Fibroblast of lung (primary cell): ENCODE results near the gene HRH1. TPM values are rescaled to one million over a fixed set of nuclear protein-coding genes. Genes with fewer than 3 reads are reported as not detected.
A peak's percentile ranks its signal among the peaks of the same experiment; 100 is the strongest.

Experiments
- DNase-seq, 2 donors: peaks; one replicate each; pipeline versions ENCODE4 v3.0.0 to v3.0.0-alpha.2; 2010; ENCODE audit warnings: low read depth in 2 of 2
- H2AFZ ChIP-seq: 2 replicates; pipeline ENCODE4 v1.5.1; 2012; ENCODE audit warnings: low read length, control low read depth, inconsistent platforms
- H3K27ac ChIP-seq: 2 replicates; pipeline ENCODE4 v1.5.1; 2011; ENCODE audit warnings: low read length, control low read depth; ENCODE audit not compliant: insufficient read depth
- H3K27me3 ChIP-seq: 2 replicates; pipeline ENCODE4 v1.5.1; 2011; ENCODE audit warnings: mild to moderate bottlenecking, low read length; ENCODE audit not compliant: control insufficient read depth, insufficient read depth
- H3K36me3 ChIP-seq: 2 replicates; pipeline ENCODE4 v1.5.1; 2011; ENCODE audit warnings: low read length; ENCODE audit not compliant: control insufficient read depth, insufficient read depth
- H3K4me1 ChIP-seq: 2 replicates; pipeline ENCODE4 v1.5.1; 2011; ENCODE audit warnings: low read length; ENCODE audit not compliant: control insufficient read depth, insufficient read depth; ENCODE audit errors: extremely low read depth
- H3K4me2 ChIP-seq: 2 replicates; pipeline ENCODE4 v1.5.1; 2011; ENCODE audit warnings: low read length, control low read depth; ENCODE audit not compliant: insufficient read depth; ENCODE audit errors: extremely low read depth
- H3K4me3 ChIP-seq, 4 experiments: fragments of 200-600 bp in 1 of 4; sonication (generic) in 1 of 4; replicated peaks in 1 of 4; 2 replicates each; pipeline ENCODE4 v1.5.1; 2011 to 2016; ENCODE audit warnings: low read length in 4 of 4, low read depth in 3 of 4, mild to moderate bottlenecking in 3 of 4, control low read depth in 2 of 4, inconsistent platforms in 1 of 4, mixed read lengths in 1 of 4; ENCODE audit not compliant: insufficient read depth in 1 of 4; ENCODE audit errors: control extremely low read depth in 1 of 4
- H3K79me2 ChIP-seq: 2 replicates; pipeline ENCODE4 v1.5.1; 2012; ENCODE audit warnings: mild to moderate bottlenecking, low read length, inconsistent platforms; ENCODE audit not compliant: control insufficient read depth, insufficient read depth
- H3K9ac ChIP-seq: 2 replicates; pipeline ENCODE4 v1.5.1; 2011; ENCODE audit warnings: mild to moderate bottlenecking, low read length, control low read depth; ENCODE audit not compliant: insufficient read depth
- H3K9me3 ChIP-seq: 2 replicates; pipeline ENCODE4 v1.5.1; 2012; ENCODE audit warnings: low read depth, low read length; ENCODE audit not compliant: control insufficient read depth, insufficient read depth
- H4K20me1 ChIP-seq: 2 replicates; pipeline ENCODE4 v1.5.1; 2011; ENCODE audit warnings: low read length; ENCODE audit not compliant: control insufficient read depth, insufficient read depth; ENCODE audit errors: extremely low read depth
- EZH2 ChIP-seq: IDR thresholded peaks from 2 replicates; pipeline ENCODE4 v1.5.1; 2012; ENCODE audit warnings: low read length, control low read depth, mild to moderate bottlenecking; ENCODE audit errors: missing control alignments
- polyA plus RNA-seq, 2 donors: library from polyadenylated mRNA; depleted of rRNA in 1 of 2; stranded (reverse) in 1 of 2; unstranded in 1 of 2; fragments of >200 nt; gene quantifications; 2 replicates each; pipeline ENCODE4 v1.2.1, GENCODE V29; 2011 to 2012; ENCODE audit warnings: missing spikeins in 1 of 2
- total RNA-seq: library from RNA; depleted of rRNA; stranded (reverse); fragments of >200 nt; gene quantifications from 2 replicates; pipeline ENCODE4 v1.2.1, GENCODE V29; 2014
- TF ChIP-seq, protein P1 (sequence below), 2 donors: IDR thresholded peaks in 1 of 2; conservative IDR thresholded peaks in 1 of 2; 1 replicate in 1 of 2; 2 replicates in 1 of 2; pipeline ENCODE4 v1.5.1; 2011 to 2012; ENCODE audit warnings: low read length in 2 of 2, control low read depth in 1 of 2, inconsistent platforms in 1 of 2, low read depth in 1 of 2, mild to moderate bottlenecking in 1 of 2

HRH1 gene
- total and polyA plus RNA-seq, 2 donors (not counting 1 experiment from before 2014, with no cell fraction given), result 12.6 to 30.6 TPM

GRCh38 chr3:11120091-11120805 lies 34.0 kb upstream of the HRH1 start:
- Histone ChIP-seq H3K4me3 (no peak overlapping the region), H3K9ac (no peak overlapping the region), H3K9me3 (no peaks in the 10 kb centered on the region), H3K4me1 (no peaks in the 10 kb centered on the region), H3K4me2 (no peak overlapping the region), H2AFZ (no peak overlapping the region), H3K79me2 (no peaks in the 10 kb centered on the region), H3K27ac (no peak overlapping the region), H3K27me3 (peaks cover 7% of the 10 kb centered on the region), H3K36me3 (no peaks in the 10 kb centered on the region), H4K20me1 (no peaks in the 10 kb centered on the region)
- TF ChIP-seq, protein P1, sequence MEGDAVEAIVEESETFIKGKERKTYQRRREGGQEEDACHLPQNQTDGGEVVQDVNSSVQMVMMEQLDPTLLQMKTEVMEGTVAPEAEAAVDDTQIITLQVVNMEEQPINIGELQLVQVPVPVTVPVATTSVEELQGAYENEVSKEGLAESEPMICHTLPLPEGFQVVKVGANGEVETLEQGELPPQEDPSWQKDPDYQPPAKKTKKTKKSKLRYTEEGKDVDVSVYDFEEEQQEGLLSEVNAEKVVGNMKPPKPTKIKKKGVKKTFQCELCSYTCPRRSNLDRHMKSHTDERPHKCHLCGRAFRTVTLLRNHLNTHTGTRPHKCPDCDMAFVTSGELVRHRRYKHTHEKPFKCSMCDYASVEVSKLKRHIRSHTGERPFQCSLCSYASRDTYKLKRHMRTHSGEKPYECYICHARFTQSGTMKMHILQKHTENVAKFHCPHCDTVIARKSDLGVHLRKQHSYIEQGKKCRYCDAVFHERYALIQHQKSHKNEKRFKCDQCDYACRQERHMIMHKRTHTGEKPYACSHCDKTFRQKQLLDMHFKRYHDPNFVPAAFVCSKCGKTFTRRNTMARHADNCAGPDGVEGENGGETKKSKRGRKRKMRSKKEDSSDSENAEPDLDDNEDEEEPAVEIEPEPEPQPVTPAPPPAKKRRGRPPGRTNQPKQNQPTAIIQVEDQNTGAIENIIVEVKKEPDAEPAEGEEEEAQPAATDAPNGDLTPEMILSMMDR (conservative IDR thresholded peaks at IDR 0.05 in 1 of 2, IDR thresholded peaks at IDR 0.05 in 1 of 2; ENCODE audit: low read depth in 1 of 2, low read length in 2 of 2), result no peak
- TF ChIP-seq EZH2, result no peak
- DNase-seq, result peak in 1 of 2 donors; percentile 89

GRCh38 chr3:11126653-11127052 lies 27.6 kb upstream of the HRH1 start:
- H4K20me1 ChIP-seq, result no peaks in the 10 kb centered on the region
- no peak overlapping the region for H2AFZ ChIP-seq
- TF ChIP-seq, protein P1 (conservative IDR thresholded peaks at IDR 0.05 in 1 of 2, IDR thresholded peaks at IDR 0.05 in 1 of 2; ENCODE audit: low read depth in 1 of 2, low read length in 2 of 2), result no peak
- no peak for TF ChIP-seq EZH2
- H3K79me2 ChIP-seq, result no peaks in the 10 kb centered on the region
- H3K36me3 ChIP-seq, result no peaks in the 10 kb centered on the region
- H3K27me3 ChIP-seq, result peaks cover 5% of the 10 kb centered on the region
- no peak overlapping the region for H3K4me2 ChIP-seq
- no peaks in the 10 kb centered on the region for H3K4me1 ChIP-seq
- no peak overlapping the region for H3K4me3 ChIP-seq
- no peak overlapping the region for H3K9ac ChIP-seq
- no peaks in the 10 kb centered on the region for H3K9me3 ChIP-seq
- no peak for DNase-seq
- no peak overlapping the region for H3K27ac ChIP-seq

GRCh38 chr3:11128682-11129632 lies 25.3 kb upstream of the HRH1 start:
- H2AFZ ChIP-seq, result no peak overlapping the region
- TF ChIP-seq EZH2, result no peak
- TF ChIP-seq, protein P1 (conservative IDR thresholded peaks at IDR 0.05 in 1 of 2, IDR thresholded peaks at IDR 0.05 in 1 of 2; ENCODE audit: low read depth in 1 of 2, low read length in 2 of 2), result no peak
- peak in 1 of 2 donors; percentile 54 for DNase-seq

More at GRCh38 chr3:11128682-11129632, 25.3 kb upstream of the HRH1 start:
- H3K9me3 ChIP-seq, result no peaks in the 10 kb centered on the region
- no peak overlapping the region for H3K4me3 ChIP-seq
- H3K36me3 ChIP-seq, result no peaks in the 10 kb centered on the region
- no peaks in the 10 kb centered on the region for H3K4me1 ChIP-seq
- peaks cover 5% of the 10 kb centered on the region for H3K27me3 ChIP-seq
- no peaks in the 10 kb centered on the region for H4K20me1 ChIP-seq
- no peaks in the 10 kb centered on the region for H3K79me2 ChIP-seq
- H3K9ac ChIP-seq, result no peak overlapping the region
- no peak overlapping the region for H3K27ac ChIP-seq
- H3K4me2 ChIP-seq, result no peak overlapping the region
